Stimulated activated CD8-positive, alpha-beta memory T cell treated with anti-CD3 and anti-CD28 coated beads, Interleukin-15, amount 100 ng/mL, for 1 hour (primary cell): ENCODE data around the gene CLASP1.
"Not testable (repeated sequence)": the region's sequence is repeated elsewhere in the genome, so short reads cannot be mapped to it uniquely, and the experiment has no call there.

Source experiments
- DNase-seq: peaks from one replicate; pipeline ENCODE4 v3.0.0-alpha.2; 2020; ENCODE audit warnings: low read depth

The CLASP1 gene

GRCh38 chr2:121613774-121614173 lies 35.5 kb downstream of the CLASP1 start:
- DNase-seq, result no peak

- no peak for DNase-seq
These were observed 36.1 kb downstream of the CLASP1 start for GRCh38 chr2:121613152-121613551.

- DNase-seq, result no peak
These were observed 37.2 kb downstream of the CLASP1 start for GRCh38 chr2:121611730-121612705.

- not testable (repeated sequence) for DNase-seq
These were observed 38.1 kb downstream of the CLASP1 start for GRCh38 chr2:121611048-121611649.

GRCh38 chr2:121610487-121610874 lies 38.8 kb downstream of the CLASP1 start:
- DNase-seq, result not testable (repeated sequence)

- no peak for DNase-seq
These were observed 40.3 kb downstream of the CLASP1 start for GRCh38 chr2:121608967-121609366.

GRCh38 chr2:121608367-121608766 lies 40.9 kb downstream of the CLASP1 start:
- DNase-seq, result no peak

GRCh38 chr2:121605820-121606733 lies 43.2 kb downstream of the CLASP1 start:
- no peak for DNase-seq

- no peak for DNase-seq
These were observed 46.1 kb downstream of the CLASP1 start for GRCh38 chr2:121603185-121603584.

GRCh38 chr2:121599963-121600651 lies 49.2 kb downstream of the CLASP1 start:
- no peak for DNase-seq

GRCh38 chr2:121598087-121598486 lies 51.2 kb downstream of the CLASP1 start:
- no peak for DNase-seq

- DNase-seq, result no peak
These were observed 52.8 kb downstream of the CLASP1 start for GRCh38 chr2:121596221-121597080.

- no peak for DNase-seq
These were observed 54.0 kb downstream of the CLASP1 start for GRCh38 chr2:121595012-121595891.

- no peak for DNase-seq
These were observed 58.1 kb downstream of the CLASP1 start for GRCh38 chr2:121591199-121591598.

- no peak for DNase-seq
These were observed 60.9 kb downstream of the CLASP1 start for GRCh38 chr2:121588357-121588756.

GRCh38 chr2:121587131-121587530 lies 62.1 kb downstream of the CLASP1 start:
- DNase-seq, result no peak

GRCh38 chr2:121584741-121585140 lies 64.5 kb downstream of the CLASP1 start:
- no peak for DNase-seq

- DNase-seq, result no peak
These were observed 65.7 kb downstream of the CLASP1 start for GRCh38 chr2:121583555-121583954.

- no peak for DNase-seq
These were observed 67.0 kb downstream of the CLASP1 start for GRCh38 chr2:121582272-121582671.

- no peak for DNase-seq
These were observed 70.0 kb downstream of the CLASP1 start for GRCh38 chr2:121579309-121579708.
